ENCODE data around the gene CELA3A.
"Not testable (repeated sequence)": the region's sequence is repeated elsewhere in the genome, so short reads cannot be mapped to it uniquely, and the experiment has no call there.

CELA3A gene

DNA sequence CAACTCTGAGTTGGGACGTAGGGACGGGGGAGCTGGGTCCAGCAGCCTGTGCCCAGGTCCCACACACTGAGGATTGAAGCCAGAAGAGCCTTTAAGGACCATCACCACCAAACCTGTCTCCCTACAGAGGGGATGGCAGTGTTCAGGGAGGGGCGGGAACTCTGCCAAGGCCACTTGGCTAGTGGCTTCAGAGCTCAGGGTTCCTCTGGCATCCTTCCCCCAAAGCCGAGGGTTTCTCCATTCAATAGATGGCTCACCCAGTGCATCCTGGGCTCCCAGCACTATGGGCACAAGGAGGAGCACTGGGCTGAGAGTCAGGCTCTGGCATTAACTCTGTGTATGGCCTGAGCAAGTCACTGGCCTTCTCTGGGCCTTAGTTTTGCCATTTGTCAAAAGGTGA lies 20.2 kb upstream of the CELA3A start:
- DNase-seq, result peak in 1 of 58 donors; percentile 6

DNA sequence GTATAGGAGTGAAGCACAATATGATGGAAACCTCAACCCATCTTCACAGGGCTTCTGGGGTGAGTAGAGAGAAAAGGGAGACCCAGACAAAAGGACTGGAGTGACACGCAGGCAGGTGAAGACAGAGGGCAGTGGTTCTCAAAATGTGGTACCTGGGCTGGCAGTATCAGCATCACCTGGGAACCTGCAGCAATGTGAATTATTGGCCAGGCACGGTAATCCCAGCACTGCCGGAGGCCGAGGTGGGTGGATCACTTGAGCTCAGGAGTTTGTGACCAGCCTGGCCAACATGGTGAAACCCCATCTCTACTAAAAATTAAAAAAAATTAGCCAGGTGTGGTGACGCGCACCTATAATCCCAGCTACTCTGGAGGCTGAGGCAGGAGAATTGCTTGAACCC lies 19.3 kb upstream of the CELA3A start:
- DNase-seq, result not testable (repeated sequence)

DNA sequence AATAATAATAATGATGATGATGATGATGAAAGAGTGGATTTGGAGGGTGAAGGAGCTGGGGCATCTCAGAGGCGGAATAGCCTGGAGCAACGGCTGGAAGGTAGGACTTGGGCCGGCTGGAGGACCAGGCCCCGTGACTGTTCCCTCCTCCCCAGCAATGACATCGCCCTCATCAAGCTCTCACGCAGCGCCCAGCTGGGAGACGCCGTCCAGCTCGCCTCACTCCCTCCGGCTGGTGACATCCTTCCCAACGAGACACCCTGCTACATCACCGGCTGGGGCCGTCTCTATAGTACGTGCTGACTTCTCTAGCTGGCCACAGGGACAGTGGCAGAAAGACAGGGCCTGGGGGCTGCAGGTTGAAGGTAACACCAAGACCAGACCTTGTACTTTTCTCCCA lies 17.9 kb upstream of the CELA3A start:
- DNase-seq, result not testable (repeated sequence)

DNA sequence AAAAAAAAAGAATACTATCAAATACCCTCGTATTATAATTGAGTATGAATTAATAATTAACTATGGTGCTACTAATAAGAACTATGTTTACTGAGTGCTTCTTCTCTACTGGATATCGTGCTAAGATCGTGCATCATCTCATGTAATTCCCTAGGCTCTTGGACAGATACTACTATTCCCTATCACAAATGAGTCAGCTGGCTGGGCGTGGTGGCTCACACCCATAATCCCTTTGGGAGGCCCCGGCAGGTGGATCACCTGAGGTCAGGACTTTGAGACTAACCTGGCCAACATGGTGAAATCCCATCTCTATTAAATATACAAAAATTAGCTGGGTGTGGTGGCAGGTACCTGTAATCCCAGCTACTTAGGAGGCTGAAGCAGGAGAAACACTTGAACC lies 15.6 kb upstream of the CELA3A start:
- DNase-seq, result not testable (repeated sequence)

DNA sequence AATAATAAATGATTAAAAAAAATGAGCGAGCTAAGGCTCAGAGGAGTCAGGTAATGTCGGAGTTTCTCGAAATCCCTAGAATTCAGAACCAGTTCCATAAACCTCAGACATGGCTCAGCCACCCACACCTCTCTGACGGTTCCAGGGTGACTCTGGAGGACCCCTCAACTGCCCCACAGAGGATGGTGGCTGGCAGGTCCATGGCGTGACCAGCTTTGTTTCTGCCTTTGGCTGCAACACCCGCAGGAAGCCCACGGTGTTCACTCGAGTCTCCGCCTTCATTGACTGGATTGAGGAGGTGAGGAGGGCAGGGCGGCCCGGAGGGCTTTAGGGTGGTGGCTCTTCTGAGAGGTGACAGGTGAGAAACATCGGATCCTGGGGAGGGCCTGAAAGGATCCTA lies 15.1 kb upstream of the CELA3A start:
- DNase-seq, result not testable (repeated sequence)

DNA sequence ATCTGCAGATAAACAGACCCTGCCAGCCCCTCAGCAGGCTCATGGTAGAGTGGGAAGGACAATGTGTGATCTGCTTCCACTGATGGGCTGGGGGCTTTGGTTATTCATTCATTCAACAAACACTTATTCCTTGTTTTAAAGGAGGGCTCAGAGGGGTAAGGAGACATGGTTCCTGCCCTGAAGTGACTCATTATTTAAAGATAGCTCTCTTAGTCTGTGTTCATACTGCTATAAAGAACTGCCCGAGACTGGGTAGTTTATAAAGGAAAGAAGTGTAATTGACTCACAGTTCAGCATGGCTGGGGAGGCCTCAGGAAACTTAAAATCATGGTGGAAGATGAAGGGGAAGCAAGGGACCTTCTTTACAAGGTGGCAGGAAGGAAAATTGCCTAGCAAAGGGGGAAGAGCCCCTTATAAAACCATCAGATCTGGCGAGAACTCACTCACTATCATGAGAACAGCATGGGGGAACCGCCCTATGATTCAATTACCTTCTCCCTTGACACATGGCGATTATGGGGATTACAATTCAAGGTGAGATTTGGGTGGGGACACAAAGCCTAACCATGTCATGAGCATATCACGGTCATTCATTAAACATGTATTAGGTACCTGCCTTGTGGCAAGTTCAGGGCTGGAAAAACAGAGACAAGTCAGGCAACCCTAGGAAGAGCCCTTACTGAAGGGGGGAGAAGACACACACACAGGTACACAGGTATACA lies 11.6 kb upstream of the CELA3A start:
- not testable (repeated sequence) for DNase-seq

DNA sequence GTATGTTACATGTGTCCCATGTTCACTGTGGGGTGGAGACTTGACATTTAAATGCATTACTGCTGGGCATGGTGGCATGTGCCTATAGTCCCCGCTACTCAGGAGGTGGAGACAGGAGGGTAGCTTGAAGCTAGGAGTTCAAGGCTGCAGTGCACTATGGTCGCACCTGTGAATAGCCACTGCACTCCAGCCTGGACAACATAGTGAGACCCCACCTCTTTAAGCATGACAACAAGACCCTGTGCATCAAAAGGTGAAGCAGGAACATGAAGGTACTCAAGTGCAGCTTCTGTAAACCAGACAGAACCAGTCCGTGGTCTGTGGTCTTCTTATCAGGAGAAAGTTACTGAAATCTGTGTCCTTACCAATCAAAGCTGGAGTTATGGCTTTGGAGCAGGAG lies 9.3 kb upstream of the CELA3A start:
- DNase-seq, result not testable (repeated sequence)

DNA sequence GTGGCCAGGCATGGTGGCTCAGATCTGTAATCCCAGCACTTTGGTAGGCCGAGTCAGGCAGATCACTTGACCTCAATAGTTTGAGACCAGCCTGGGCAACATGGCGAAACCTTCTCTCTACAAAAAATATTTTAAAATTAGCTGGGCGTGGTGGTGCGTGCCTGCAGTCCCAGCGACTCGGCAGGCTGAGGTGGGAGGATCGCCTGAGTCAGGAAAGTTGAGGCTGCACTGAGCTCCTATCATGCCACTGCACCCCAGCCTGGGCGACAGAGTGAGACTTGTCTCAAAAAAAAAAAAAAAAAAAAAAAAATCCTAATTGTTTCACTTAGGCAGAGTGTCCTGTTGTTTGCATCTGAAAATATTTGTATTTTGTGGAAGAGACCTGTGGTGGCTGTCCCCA lies 6.7 kb upstream of the CELA3A start:
- not testable (repeated sequence) for DNase-seq

DNA sequence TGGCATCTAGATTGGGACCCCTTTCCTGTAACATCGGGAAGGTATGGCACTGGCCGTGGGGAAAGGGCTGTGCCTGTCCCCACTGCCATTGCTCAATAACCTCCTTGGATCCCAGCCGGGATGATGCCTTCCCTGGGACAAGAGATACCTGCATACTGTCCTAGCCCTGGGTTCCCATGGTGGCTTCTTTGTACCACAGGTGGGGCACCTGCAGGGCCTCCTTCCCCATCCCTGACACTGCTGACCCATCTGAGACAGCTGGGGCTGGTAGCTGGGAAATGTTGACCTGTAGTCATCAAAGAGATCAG lies 4.8 kb upstream of the CELA3A start:
- DNase-seq, result not testable (repeated sequence)

DNA sequence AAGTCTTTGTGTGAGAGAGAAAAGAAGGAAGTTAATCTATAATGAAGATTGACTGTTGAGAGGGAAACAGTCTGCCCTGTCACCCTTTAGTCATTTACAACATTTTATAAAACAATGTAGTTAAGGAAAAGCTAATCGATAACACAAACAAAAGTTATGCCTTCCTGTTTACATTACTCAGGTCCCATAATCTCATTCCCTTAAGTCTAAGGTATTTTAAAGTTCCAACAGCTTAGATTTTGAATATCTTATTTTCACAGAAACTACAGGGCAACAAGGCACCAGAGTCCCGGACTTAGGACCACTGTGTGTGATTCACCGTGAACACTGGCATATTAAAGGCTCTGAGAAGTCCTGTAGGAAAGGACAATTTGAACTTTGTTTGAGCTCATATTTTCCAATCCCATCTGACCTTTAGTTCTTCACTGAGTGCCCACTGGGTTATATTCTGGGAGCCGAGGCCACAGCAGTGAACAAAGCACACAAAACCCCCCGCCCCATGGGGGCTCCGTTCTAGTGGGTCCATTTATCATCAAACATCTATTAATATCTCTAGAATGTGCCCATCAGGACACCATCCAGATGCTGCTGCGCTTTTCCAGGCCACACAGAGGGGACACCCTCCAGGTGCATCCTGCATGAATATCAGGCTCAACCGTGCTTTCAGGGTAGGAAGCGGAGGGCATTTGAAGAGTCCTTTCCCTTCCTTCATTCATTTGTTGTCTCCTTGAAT lies 3.4 kb upstream of the CELA3A start:
- not testable (repeated sequence) for DNase-seq

DNA sequence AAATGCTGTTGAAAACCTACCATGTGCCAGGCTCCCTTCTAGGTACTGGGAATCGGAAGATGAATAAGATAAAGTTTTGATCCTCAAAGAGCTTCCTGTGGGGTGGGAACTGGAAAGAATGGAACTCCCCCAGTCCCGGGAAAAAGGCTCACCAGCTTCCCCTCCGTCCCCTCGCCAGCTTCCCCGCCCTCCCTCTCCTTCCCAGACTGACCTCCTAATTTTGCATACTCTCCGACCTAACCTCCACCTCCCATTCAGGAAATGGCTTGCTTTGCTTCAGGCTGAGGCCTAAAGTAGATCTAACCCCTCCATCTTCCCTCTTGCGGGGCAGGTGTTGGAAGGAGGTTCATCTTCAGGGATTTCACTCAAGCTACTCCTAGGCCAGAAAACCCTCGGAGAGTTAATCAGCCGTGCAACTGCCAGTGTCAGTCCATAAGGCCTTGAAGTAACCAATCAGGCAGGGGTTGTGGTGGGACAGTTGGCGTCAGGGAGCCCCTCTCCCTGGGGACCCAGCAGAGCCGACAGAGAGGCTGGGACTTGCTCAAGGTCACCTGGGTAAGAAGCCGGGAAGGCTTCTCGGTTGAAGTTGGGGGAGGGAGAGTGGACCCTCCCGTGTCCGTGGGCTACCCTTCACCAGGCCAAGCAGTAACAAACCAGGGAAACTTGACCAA lies 2.7 kb upstream of the CELA3A start:
- not testable (repeated sequence) for DNase-seq

DNA sequence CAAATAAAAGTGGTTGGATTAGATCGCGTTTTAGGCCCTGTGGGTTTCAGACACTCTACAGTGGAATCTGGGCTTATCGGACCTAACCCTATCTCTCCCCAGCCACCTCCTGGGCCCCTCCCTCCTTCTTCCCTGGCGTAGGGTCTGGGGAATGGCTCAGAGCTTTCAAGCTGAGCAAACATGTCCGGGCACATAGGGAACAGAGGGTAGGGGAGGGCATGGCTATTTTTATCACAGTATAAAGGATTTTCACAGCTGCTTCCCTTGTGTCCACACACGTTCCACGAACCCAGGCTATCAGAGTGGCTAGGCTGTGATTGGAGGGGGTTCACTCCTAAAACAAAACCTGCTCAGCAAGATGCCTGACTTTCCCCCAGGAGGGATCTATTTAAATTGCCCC lies 1.8 kb upstream of the CELA3A start:
- not testable (repeated sequence) for DNase-seq

DNA sequence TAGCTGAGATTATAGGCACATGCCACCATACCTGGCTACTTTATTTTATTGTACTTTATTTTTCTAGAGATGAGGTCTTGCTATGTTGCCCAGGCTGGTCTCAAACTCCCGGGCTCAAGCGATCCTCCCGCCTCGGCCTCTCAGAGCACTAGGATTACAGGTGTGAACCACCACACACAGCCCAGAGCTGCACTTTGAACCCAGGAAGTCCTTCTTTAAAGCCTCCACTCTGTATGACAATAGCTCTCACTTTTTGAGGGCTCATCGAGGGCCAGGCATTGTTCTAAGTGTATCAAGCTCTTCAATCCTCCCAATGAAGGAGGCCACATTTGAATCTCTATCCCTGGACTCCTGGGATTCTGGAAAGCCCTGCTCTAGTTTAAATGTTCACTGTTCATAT lies 1.0 kb downstream of the CELA3A start:
- DNase-seq, result not testable (repeated sequence)

DNA sequence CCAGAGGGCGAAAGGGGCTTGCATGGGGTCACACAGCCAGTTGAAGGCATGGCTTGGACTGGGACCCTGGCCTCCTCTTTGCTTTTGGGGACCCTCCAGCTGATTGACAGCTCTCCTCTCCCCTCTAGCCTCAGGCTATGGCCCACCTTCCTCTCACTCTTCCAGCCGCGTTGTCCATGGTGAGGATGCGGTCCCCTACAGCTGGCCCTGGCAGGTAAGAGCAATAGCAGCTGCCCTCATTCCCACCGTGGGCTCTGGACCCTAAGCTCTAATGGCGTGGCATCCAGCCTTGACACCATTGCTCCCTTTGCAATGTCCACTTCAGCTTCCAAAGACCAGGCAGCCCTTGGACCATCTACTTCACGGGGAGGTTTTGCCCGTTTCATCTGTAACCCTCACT lies 1.4 kb downstream of the CELA3A start:
- not testable (repeated sequence) for DNase-seq

DNA sequence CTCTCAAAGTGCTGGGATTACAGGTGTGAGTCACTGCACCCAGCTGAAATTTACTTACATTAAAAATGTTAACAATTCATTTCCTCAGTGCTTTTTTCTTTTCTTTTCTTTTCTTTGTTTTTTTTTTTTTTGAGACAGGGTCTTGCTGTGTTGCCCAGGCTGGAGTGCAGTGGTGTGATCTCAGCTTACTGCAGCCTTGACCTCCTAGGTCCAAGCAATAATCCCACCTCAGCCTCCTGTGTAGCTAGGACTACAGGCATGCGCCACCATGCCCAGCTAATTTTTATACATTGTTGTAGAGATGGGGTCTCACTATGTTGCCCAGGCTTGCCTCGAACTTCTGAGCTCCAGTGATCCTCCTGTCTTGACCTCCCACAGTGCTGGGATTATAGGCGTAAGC lies 2.5 kb downstream of the CELA3A start:
- DNase-seq, result not testable (repeated sequence)

DNA sequence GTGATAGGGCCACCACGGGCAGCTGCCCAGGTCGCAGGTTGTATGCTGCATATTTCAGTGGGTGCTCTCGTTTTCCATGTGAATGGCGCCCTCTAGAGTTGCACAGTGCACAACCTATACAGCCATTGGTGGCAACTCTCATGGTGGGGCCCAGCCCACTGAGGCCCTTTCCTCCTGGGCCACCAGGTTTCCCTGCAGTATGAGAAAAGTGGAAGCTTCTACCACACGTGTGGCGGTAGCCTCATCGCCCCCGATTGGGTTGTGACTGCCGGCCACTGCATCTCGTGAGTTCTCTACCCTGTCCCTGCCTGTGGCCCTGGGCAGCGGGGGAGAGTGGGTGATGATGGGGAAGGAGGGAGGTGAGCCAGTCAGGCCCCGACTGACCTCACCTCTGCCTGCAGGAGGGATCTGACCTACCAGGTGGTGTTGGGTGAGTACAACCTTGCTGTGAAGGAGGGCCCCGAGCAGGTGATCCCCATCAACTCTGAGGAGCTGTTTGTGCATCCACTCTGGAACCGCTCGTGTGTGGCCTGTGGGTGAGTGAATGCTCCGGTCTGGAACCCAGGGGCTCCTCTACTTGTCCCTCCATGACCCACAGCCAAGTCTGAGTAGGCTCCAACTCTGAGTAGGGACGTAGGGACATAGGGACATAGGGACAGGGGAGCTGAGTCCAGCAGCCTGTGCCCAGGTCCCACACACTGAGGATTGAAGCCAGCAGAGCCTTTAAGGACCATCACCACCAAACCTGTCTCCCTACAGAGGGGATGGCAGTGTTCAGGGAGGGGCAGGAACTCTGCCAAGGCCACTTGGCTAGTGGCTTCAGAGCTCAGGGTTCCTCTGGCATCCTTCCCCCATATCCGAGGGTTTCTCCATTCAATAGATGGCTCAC lies 4.0 kb downstream of the CELA3A start:
- DNase-seq, result peak in 3 of 58 donors; percentile 4 to 27 (median 8)

DNA sequence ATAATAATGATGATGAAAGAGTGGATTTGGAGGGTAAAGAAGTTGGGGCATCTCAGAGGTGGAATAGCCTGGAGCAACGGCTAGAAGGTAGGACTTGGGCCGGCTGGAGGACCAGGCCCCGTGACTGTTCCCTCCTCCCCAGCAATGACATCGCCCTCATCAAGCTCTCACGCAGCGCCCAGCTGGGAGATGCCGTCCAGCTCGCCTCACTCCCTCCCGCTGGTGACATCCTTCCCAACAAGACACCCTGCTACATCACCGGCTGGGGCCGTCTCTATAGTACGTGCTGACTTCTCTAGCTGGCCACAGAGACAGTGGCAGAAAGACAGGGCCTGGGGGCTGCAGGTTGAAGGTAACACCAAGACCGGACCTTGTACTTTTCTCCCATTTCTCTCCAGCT lies 5.3 kb downstream of the CELA3A start:
- not testable (repeated sequence) for DNase-seq

DNA sequence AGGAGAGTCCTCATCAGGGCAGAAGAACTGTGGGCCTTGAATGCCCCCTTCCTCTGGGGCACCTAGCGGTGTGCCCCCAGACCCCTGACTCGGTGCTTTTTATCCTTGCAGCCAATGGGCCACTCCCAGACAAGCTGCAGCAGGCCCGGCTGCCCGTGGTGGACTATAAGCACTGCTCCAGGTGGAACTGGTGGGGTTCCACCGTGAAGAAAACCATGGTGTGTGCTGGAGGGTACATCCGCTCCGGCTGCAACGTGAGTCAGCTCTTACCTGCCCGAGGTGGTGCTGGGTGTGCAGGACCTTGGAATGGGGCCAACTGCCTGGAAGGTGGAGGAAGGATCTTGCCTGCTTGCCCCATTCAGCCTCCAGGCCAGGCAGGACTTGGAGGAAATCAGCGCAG lies 5.8 kb downstream of the CELA3A start:
- not testable (repeated sequence) for DNase-seq

DNA sequence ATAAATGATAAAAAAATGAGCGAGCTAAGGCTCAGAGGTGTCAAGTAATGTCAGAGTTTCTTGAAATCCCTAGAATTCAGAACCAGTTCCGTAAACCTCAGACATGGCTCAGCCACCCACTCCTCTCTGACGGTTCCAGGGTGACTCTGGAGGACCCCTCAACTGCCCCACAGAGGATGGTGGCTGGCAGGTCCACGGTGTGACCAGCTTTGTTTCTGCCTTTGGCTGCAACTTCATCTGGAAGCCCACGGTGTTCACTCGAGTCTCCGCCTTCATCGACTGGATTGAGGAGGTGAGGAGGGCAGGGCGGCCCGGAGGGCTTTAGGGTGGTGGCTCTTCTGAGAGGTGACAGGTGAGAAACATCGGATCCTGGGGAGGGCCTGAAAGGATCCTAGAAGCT lies 8.1 kb downstream of the CELA3A start:
- DNase-seq, result not testable (repeated sequence)

DNA sequence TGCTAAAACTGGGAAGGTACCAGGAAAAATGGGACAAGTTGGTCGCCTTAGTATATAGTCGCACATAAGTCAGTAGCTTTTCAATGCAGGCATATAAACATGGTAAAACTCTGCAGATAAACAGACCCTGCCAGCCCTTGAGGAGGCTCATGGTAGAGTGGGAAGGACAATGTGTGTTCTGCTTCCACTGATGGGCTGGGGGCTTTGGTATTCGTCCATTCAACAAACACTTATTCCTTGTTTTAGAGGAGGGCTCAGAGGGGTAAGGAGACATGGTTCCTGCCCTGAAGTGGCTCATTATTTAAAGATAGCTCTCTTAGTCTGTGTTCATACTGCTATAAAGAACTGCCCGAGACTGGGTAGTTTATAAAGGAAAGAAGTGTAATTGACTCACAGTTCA lies 11.3 kb downstream of the CELA3A start:
- not testable (repeated sequence) for DNase-seq

DNA sequence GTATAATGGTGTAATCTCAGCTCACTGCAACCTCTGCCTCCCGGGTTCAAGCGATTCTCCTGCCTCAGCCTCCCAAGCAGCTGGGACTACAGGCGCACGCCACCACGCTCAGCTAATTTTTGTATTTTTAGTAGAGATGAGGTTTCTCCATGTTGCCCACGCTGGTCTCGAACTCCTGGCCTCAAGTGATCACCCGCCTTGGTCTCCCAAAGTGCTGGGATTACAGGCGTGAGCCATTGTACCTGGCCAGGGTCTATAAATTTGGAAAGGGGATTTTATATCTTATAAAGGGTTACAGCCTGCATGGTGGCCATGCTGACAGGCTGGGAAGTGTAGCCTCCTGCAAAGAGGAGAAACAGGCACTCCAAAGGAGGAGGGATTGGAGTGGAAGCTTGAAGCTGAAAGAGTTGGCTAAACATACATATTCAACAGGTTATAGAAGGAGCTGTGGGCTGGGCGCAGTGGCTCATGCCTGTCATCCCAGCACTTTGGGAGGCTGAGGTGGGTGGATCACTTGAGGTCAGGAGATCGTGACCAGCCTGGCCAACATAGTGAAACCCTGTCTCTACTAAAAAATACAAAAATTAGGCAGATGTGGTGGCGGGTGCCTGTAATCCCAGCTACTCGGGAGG lies 13.2 kb downstream of the CELA3A start:
- not testable (repeated sequence) for DNase-seq

All from anterior cingulate cortex (tissue), 58 donors.